GM12891 (cell line): ENCODE results near the gene FXYD2.
"Not testable (repeated sequence)": the region's sequence is repeated elsewhere in the genome, so short reads cannot be mapped to it uniquely, and the experiment has no call there.

Experiments used
- DNase-seq: peaks from one replicate; pipeline ENCODE4 v3.0.0; 2011; ENCODE audit warnings: low spot score; ENCODE audit not compliant: insufficient read length
- FAIRE-seq: peaks from 2 replicates; lab custom pipeline; 2011; peaks lifted over from hg19 to GRCh38; lab: Jason Lieb, UNC
- PAX5 ChIP-seq: IDR thresholded peaks from 2 replicates; pipeline ENCODE4 v1.6.1; 2011; ENCODE audit warnings: low read length, moderate library complexity, mild to moderate bottlenecking; ENCODE audit not compliant: insufficient read depth, severe bottlenecking
- POLR2A ChIP-seq: IDR thresholded peaks from 2 replicates; pipeline ENCODE4 v1.6.1; 2011; ENCODE audit warnings: low read depth, low read length, control low read depth
- POLR2AphosphoS5 ChIP-seq: IDR thresholded peaks from 2 replicates; pipeline ENCODE4 v1.6.1; 2011; ENCODE audit warnings: low read depth, low read length, control low read depth
- POU2F2 ChIP-seq: IDR thresholded peaks from 2 replicates; pipeline ENCODE4 v1.6.1; 2011; ENCODE audit warnings: low read depth, mild to moderate bottlenecking, control low read depth, low read length, moderate library complexity
- SPI1 ChIP-seq: IDR thresholded peaks from 2 replicates; pipeline ENCODE4 v1.6.1; 2011; ENCODE audit warnings: low read depth, low read length, control low read depth
- TAF1 ChIP-seq: IDR thresholded peaks from 2 replicates; pipeline ENCODE4 v1.6.1; 2011; ENCODE audit warnings: low read depth, low read length, control low read depth

FXYD2 gene

DNA sequence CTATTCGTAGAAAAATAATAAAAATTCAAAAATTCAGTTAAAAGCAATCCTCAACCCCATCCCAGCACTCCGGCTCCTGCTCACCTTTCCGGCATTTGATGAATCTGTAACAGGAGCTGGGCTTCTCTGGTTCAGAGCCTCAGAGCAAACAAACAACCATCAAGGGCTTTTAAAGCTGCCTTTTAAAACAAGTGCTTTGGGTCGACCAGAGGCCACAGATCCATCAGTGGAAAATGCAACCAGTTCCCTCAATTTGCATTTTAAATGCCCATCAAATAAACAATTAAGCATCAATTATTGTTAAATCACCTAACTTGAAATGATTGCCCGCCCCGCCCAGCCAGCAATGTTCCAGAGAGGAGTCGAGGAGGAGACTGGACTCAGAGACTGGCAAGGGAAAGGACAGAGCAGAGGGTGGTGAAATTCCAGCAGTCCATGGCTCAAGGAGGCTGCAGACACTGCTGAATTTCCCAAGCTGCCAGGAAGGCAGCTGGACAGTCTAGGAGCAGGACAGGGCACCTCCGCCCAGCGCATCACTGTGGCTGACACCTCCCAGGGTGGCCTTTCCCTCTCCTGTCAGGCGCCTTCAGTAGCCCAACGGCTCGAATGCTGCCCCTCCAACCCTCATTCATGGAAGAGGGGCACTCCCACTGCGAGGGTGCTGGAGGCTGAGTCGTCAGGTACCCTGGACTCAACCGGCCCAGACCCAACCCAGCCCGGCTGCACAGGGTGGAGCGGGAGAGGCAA is 44.4 kb upstream of the FXYD2 start:
- no peak for TF ChIP-seq SPI1
- no peak for TF ChIP-seq TAF1
- TF ChIP-seq POU2F2: no peak
- no peak for TF ChIP-seq POLR2A
- TF ChIP-seq POLR2AphosphoS5: no peak
- no peak for TF ChIP-seq PAX5
- FAIRE-seq (no peak), DNase-seq (no peak)

- no peak for DNase-seq
- FAIRE-seq: no peak
- TF ChIP-seq SPI1: no peak
- TF ChIP-seq PAX5: no peak
- no peak for TF ChIP-seq POLR2A
- no peak for TF ChIP-seq POU2F2
- TF ChIP-seq POLR2AphosphoS5: no peak
- TF ChIP-seq TAF1: no peak
These were observed 43.5 kb upstream of the FXYD2 start for GRCh38 chr11:117868088-117868487.

GRCh38 chr11:117866526-117866925 is 42.0 kb upstream of the FXYD2 start:
- FAIRE-seq: no peak
- no peak for DNase-seq
- TF ChIP-seq PAX5: no peak
- TF ChIP-seq TAF1: no peak
- TF ChIP-seq SPI1: no peak
- no peak for TF ChIP-seq POLR2A
- TF ChIP-seq POLR2AphosphoS5: no peak
- no peak for TF ChIP-seq POU2F2

DNA sequence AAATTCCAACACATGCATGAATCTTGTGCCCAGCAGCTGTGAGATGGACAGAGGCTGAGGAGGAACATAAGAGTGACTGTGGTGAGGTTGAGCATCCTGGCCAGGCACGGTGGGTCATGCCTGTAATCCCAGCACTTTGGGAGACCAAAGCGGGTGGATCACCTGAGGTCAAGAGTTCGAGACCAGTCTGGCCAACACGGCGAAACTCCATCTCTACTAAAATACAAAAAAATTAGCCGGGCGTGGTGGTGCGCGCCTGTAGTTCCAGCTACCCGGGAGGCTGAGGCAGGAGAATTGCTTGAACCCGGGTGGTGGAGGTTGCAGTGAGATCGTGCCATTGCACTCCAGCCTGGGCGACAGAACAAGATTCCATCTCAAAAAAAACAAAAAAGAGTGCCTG is 41.0 kb upstream of the FXYD2 start:
- not testable (repeated sequence) for FAIRE-seq, DNase-seq

- DNase-seq: no peak
- no peak for TF ChIP-seq TAF1
- TF ChIP-seq POLR2A: no peak
- TF ChIP-seq POLR2AphosphoS5: no peak
- TF ChIP-seq POU2F2: no peak
- no peak for TF ChIP-seq PAX5
- TF ChIP-seq SPI1: no peak
- no peak for FAIRE-seq
These were observed 38.8 kb upstream of the FXYD2 start for GRCh38 chr11:117863383-117863782.

DNA sequence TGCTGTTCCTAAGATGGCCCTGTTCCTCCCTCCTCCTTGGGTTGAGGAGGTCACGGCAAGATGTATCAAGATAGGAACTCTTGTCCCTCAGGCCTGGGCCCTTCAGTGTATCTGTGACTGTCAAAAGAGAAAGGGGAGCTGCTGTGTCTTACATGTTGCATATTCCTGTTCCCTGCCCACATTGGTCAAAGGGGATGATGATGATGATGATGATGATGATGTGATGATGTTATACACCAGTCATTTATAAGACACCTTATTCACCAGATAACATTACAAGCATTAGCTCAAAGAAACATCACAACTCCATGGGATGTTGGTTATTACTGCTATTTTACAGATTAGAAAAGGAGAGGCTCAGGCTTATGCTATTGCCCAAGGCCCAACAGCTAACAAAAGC is 38.2 kb upstream of the FXYD2 start:
- DNase-seq: no peak
- no peak for TF ChIP-seq POLR2A
- no peak for FAIRE-seq

- no peak for TF ChIP-seq POLR2AphosphoS5
- no peak for TF ChIP-seq POU2F2
- no peak for TF ChIP-seq TAF1
- TF ChIP-seq POLR2A: no peak
- TF ChIP-seq PAX5: no peak
- TF ChIP-seq SPI1: no peak
- DNase-seq (no peak), FAIRE-seq (no peak)
These were observed 37.6 kb upstream of the FXYD2 start for GRCh38 chr11:117862019-117862725.

DNA sequence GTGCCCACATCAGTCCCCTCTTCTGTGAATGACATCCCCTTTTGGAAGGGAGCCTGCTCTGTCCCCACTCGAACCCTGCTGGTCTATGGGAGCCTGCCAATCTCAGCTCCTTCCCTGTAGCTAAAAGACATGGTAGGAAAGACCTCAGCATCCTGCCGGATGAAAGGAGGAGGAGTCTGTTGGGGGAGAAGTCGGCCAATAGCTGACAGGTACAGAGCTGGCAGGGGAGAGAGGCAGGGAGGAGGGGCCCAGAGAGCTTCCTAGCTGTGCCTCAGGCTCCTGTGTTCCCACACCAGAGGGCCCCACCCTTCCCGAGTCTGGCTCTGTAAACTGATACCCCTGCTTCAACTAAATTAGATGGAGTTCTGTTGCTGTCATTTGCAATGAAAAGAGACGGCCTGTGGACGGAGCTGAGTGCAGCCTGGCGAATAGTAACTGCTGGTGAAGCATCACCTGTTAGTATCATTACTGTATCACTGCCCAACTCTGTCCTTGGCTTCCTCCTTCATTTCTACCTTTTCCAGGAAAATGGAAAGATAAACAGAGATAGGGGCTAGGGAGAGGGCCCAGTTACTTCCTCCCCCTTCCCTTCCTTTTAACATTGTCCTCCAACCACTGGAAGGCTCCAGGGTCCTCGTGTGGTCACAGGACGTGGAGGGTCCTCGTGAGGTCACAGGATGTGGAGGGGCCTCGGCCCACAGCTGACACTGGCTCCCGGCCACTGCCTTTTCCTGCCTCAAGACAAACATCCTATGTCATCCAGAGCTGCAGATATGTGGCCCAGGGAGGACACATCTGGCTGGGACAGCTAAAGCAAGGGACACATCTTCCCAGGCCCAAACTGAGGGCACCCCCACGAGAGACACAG is 36.8 kb upstream of the FXYD2 start:
- FAIRE-seq: no peak

GRCh38 chr11:117860139-117860538 is 35.6 kb upstream of the FXYD2 start:
- FAIRE-seq: no peak
- TF ChIP-seq POU2F2: no peak
- no peak for TF ChIP-seq TAF1
- no peak for TF ChIP-seq POLR2A
- TF ChIP-seq POLR2AphosphoS5: no peak
- no peak for TF ChIP-seq PAX5
- TF ChIP-seq SPI1: no peak
- no peak for DNase-seq

More for the DNA sequence above, 36.8 kb upstream of the FXYD2 start:
- no peak for DNase-seq
- TF ChIP-seq SPI1: no peak
- TF ChIP-seq POU2F2: no peak
- TF ChIP-seq POLR2A: no peak
